Measurements from ENCODE around the gene HCN4. TPM values are rescaled to one million over a fixed set of nuclear protein-coding genes. Genes with fewer than 3 reads are reported as not detected.

The HCN4 gene
- total and polyA plus RNA-seq, 2 of the 8 experiments (the other 6 are each of a cell fraction or from before 2014, with no cell fraction given) = 3.7 to 8.5 TPM

GRCh38 chr15:73359651-73360050, 9.1 kb downstream of the HCN4 start (continued):
- TF ChIP-seq CHD7 (IDR thresholded peaks at IDR 0.05; ENCODE audit: insufficient replicate concordance, low read length) = no peak
- no peak for TF ChIP-seq HDAC6 (IDR thresholded peaks at IDR 0.05; ENCODE audit: low read depth, low read length)
- TF ChIP-seq KDM1A (IDR thresholded peaks at IDR 0.05; ENCODE audit: borderline replicate concordance, low read length) = no peak
- TF ChIP-seq GABPA (IDR thresholded peaks at IDR 0.05; ENCODE audit: borderline replicate concordance, insufficient read depth, low read length) = no peak
- no peak for TF ChIP-seq SIN3A (conservative IDR thresholded peaks at IDR 0.05 in 1 of 2, IDR thresholded peaks at IDR 0.05 in 1 of 2; ENCODE audit: low read depth in 1 of 2, low read length in 2 of 2)
- no peak for TF ChIP-seq SRF (IDR thresholded peaks at IDR 0.05; ENCODE audit: low read depth, low read length)
- TF ChIP-seq POLR2A (IDR thresholded peaks at IDR 0.05; ENCODE audit: control extremely low read depth in 1 of 2, low read depth in 2 of 2, low read length in 2 of 2) = no peak
- TF ChIP-seq EP300 (IDR thresholded peaks at IDR 0.05; ENCODE audit: borderline replicate concordance in 1 of 2, low read depth in 2 of 2, low read length in 2 of 2) = no peak
